HG02840 (cell line): Measurements from ENCODE around the gene VWC2.

ENCODE experiments used
- ATAC-seq: cut with Tn5 transposase; IDR thresholded peaks from one replicate; pipeline ENCODE4 v1.9.1; 2021; ENCODE audit warnings: mild to moderate bottlenecking, moderate library complexity, moderate number of reproducible peaks; ENCODE audit not compliant: unreplicated experiment, low FRiP score

The VWC2 gene

GRCh38 chr7:49927631-49928030, 154.2 kb downstream of the VWC2 start:
- ATAC-seq: no peak

DNA sequence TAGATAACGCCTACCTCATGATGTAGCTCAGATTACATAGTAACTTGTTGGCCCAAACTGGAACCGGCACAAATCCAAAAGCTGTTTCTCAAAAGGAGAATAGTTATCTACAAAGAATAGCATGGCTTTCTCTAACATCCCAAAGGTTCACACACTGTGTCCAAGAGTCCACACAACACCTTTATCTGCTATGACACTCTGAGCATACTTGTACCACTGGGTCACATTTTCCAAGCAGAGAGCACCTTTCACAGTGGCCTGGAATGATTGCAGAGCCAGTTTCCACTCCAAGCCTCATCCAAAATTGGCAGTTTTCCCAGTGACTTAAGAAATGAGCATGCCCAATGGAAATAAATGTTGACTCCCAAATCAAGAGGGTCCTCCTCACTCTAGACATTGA, 155.3 kb downstream of the VWC2 start:
- ATAC-seq: no peak

- no peak for ATAC-seq
Observed at GRCh38 chr7:49931627-49932026, 158.2 kb downstream of the VWC2 start.

DNA sequence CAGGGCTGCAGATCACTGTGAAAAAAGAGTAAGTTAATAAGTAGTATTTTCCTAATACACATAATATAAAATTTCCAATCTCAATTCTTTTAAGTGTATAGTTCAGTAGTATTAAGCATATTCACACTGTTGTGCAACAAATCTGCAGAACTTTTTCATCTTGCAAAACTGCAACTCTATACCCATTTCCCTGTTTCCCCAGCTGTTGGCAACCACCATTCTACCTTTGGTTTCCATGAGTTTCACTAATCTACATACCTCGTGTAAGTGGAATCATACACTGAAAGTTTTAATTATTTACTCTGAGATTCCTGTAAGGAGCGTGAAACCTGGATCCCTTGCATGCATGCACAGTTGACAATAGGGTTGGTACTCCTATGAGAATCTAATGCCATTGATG, 164.2 kb downstream of the VWC2 start:
- ATAC-seq: no peak
